ENCODE results near the gene PLCL2.

The PLCL2 gene

GRCh38 chr3:17013050-17013449 is 128.3 kb downstream of the PLCL2 start:
- H3K79me1 ChIP-seq (ENCODE audit: low read length): no peaks in the 10 kb centered on the region
- H3K18ac ChIP-seq (ENCODE audit: low read length): no peak overlapping the region
- H3K9me3 ChIP-seq (ENCODE audit: insufficient read depth, low read depth, low read length): no peaks in the 10 kb centered on the region
- H2BK120ac ChIP-seq (ENCODE audit: insufficient read depth, low read length, poor library complexity): no peak overlapping the region
- no CpG with 5 or more reads among the region's 2 CpGs for WGBS (ENCODE audit: extremely low coverage, insufficient coverage, insufficient read length)
- H2AFZ ChIP-seq (ENCODE audit: insufficient read depth, low read length, poor library complexity): no peak overlapping the region
- no peaks in the 10 kb centered on the region for H3K36me3 ChIP-seq (ENCODE audit: control insufficient read depth in 1 of 2, insufficient read depth in 2 of 2, low read length in 2 of 2)
- peaks cover 0 to 2% of the 10 kb centered on the region in 2 experiments for H3K4me1 ChIP-seq (ENCODE audit: control insufficient read depth in 1 of 2, insufficient read depth in 2 of 2, low read length in 2 of 2)
- no peak overlapping the region for H3K4me3 ChIP-seq (ENCODE audit: low read depth, low read length)
- H3K23ac ChIP-seq (ENCODE audit: low read length): no peak overlapping the region
- H4K91ac ChIP-seq (ENCODE audit: low read depth, low read length): no peak overlapping the region
- no peak overlapping the region for H3K4me2 ChIP-seq (ENCODE audit: low read length)
- no peak overlapping the region for H4K8ac ChIP-seq (ENCODE audit: low read depth, low read length)
- no peak overlapping the region for H2AK5ac ChIP-seq (ENCODE audit: low read length)
- no peaks in the 10 kb centered on the region for H3K79me2 ChIP-seq (ENCODE audit: control insufficient read depth, insufficient read depth, low read length, poor library complexity)
- H3K9ac ChIP-seq (ENCODE audit: low read length): no peak overlapping the region
- H2BK12ac ChIP-seq (ENCODE audit: low read length): no peak overlapping the region
- no peak overlapping the region for H2BK5ac ChIP-seq (ENCODE audit: low read depth, low read length, poor library complexity)
- H3K27me3 ChIP-seq (ENCODE audit: insufficient read depth, low read length): no peaks in the 10 kb centered on the region
- no peak overlapping the region for H3K27ac ChIP-seq (ENCODE audit: low read depth, low read length)
- peak; percentile 6 to 36 for DNase-seq
- no peak overlapping the region for H4K12ac ChIP-seq (ENCODE audit: low read depth, low read length)
- no peak overlapping the region for H3K4ac ChIP-seq (ENCODE audit: low read depth, low read length)
- no peak overlapping the region for H3K14ac ChIP-seq (ENCODE audit: low read length)

GRCh38 chr3:17013571-17013970 is 128.8 kb downstream of the PLCL2 start:
- DNase-seq: no peak
- no peaks in the 10 kb centered on the region for H3K79me2 ChIP-seq (ENCODE audit: control insufficient read depth, insufficient read depth, low read length, poor library complexity)
- no peak overlapping the region for H3K27ac ChIP-seq (ENCODE audit: low read depth, low read length)
- H3K36me3 ChIP-seq (ENCODE audit: control insufficient read depth in 1 of 2, insufficient read depth in 2 of 2, low read length in 2 of 2): no peaks in the 10 kb centered on the region
- no peak overlapping the region for H2BK120ac ChIP-seq (ENCODE audit: insufficient read depth, low read length, poor library complexity)
- H4K12ac ChIP-seq (ENCODE audit: low read depth, low read length): no peak overlapping the region
- H2BK5ac ChIP-seq (ENCODE audit: low read depth, low read length, poor library complexity): no peak overlapping the region
- no peak overlapping the region for H3K4me2 ChIP-seq (ENCODE audit: low read length)
- no peak overlapping the region for H3K4ac ChIP-seq (ENCODE audit: low read depth, low read length)
- H3K4me1 ChIP-seq (ENCODE audit: control insufficient read depth in 1 of 2, insufficient read depth in 2 of 2, low read length in 2 of 2): no peaks in the 10 kb centered on the region
- H2AFZ ChIP-seq (ENCODE audit: insufficient read depth, low read length, poor library complexity): no peak overlapping the region
- H3K4me3 ChIP-seq (ENCODE audit: low read depth, low read length): no peak overlapping the region
- no peaks in the 10 kb centered on the region for H3K79me1 ChIP-seq (ENCODE audit: low read length)
- no peak overlapping the region for H2AK5ac ChIP-seq (ENCODE audit: low read length)
- no peak overlapping the region for H2BK12ac ChIP-seq (ENCODE audit: low read length)
- WGBS (ENCODE audit: extremely low coverage, insufficient coverage, insufficient read length): no CpG with 5 or more reads among the region's 4 CpGs
- H3K18ac ChIP-seq (ENCODE audit: low read length): no peak overlapping the region
- no peak overlapping the region for H3K14ac ChIP-seq (ENCODE audit: low read length)
- H3K9ac ChIP-seq (ENCODE audit: low read length): no peak overlapping the region
- H3K27me3 ChIP-seq (ENCODE audit: insufficient read depth, low read length): no peaks in the 10 kb centered on the region
- no peak overlapping the region for H4K8ac ChIP-seq (ENCODE audit: low read depth, low read length)
- no peak overlapping the region for H3K23ac ChIP-seq (ENCODE audit: low read length)
- no peaks in the 10 kb centered on the region for H3K9me3 ChIP-seq (ENCODE audit: insufficient read depth, low read depth, low read length)
- no peak overlapping the region for H4K91ac ChIP-seq (ENCODE audit: low read depth, low read length)

GRCh38 chr3:17014284-17014683 is 129.5 kb downstream of the PLCL2 start:
- Histone ChIP-seq H4K8ac (ENCODE audit: low read depth, low read length) (no peak overlapping the region), H4K12ac (ENCODE audit: low read depth, low read length) (no peak overlapping the region), H2BK12ac (ENCODE audit: low read length) (no peak overlapping the region), H2AFZ (ENCODE audit: insufficient read depth, low read length, poor library complexity) (no peak overlapping the region), H2AK5ac (ENCODE audit: low read length) (no peak overlapping the region), H3K4me3 (ENCODE audit: low read depth, low read length) (no peak overlapping the region), H3K4ac (ENCODE audit: low read depth, low read length) (no peak overlapping the region), H3K18ac (ENCODE audit: low read length) (no peak overlapping the region), H4K91ac (ENCODE audit: low read depth, low read length) (no peak overlapping the region), H2BK5ac (ENCODE audit: low read depth, low read length, poor library complexity) (no peak overlapping the region), H3K79me2 (ENCODE audit: control insufficient read depth, insufficient read depth, low read length, poor library complexity) (no peaks in the 10 kb centered on the region), H3K4me2 (ENCODE audit: low read length) (no peak overlapping the region), H3K9ac (ENCODE audit: low read length) (no peak overlapping the region), H3K23ac (ENCODE audit: low read length) (no peak overlapping the region), H3K79me1 (ENCODE audit: low read length) (no peaks in the 10 kb centered on the region), H3K9me3 (ENCODE audit: insufficient read depth, low read depth, low read length) (no peaks in the 10 kb centered on the region), H3K27ac (ENCODE audit: low read depth, low read length) (no peak overlapping the region), H3K27me3 (ENCODE audit: insufficient read depth, low read length) (no peaks in the 10 kb centered on the region), H2BK120ac (ENCODE audit: insufficient read depth, low read length, poor library complexity) (no peak overlapping the region), H3K14ac (ENCODE audit: low read length) (no peak overlapping the region), H3K4me1 (ENCODE audit: control insufficient read depth in 1 of 2, insufficient read depth in 2 of 2, low read length in 2 of 2) (no peaks in the 10 kb centered on the region), H3K36me3 (ENCODE audit: control insufficient read depth in 1 of 2, insufficient read depth in 2 of 2, low read length in 2 of 2) (no peaks in the 10 kb centered on the region)
- DNase-seq: no peak
- no CpG with 5 or more reads among the region's 2 CpGs for WGBS (ENCODE audit: extremely low coverage, insufficient coverage, insufficient read length)

- Histone ChIP-seq H3K4me2 (ENCODE audit: low read length) (no peak overlapping the region), H2BK5ac (ENCODE audit: low read depth, low read length, poor library complexity) (no peak overlapping the region), H3K36me3 (ENCODE audit: control insufficient read depth in 1 of 2, insufficient read depth in 2 of 2, low read length in 2 of 2) (no peaks in the 10 kb centered on the region), H3K4me3 (ENCODE audit: low read depth, low read length) (no peak overlapping the region), H3K18ac (ENCODE audit: low read length) (no peak overlapping the region), H3K27ac (ENCODE audit: low read depth, low read length) (no peak overlapping the region), H2BK120ac (ENCODE audit: insufficient read depth, low read length, poor library complexity) (no peak overlapping the region), H3K9me3 (ENCODE audit: insufficient read depth, low read depth, low read length) (no peaks in the 10 kb centered on the region), H3K79me1 (ENCODE audit: low read length) (no peaks in the 10 kb centered on the region), H3K9ac (ENCODE audit: low read length) (no peak overlapping the region), H3K27me3 (ENCODE audit: insufficient read depth, low read length) (no peaks in the 10 kb centered on the region), H2AK5ac (ENCODE audit: low read length) (no peak overlapping the region), H3K23ac (ENCODE audit: low read length) (no peak overlapping the region), H2AFZ (ENCODE audit: insufficient read depth, low read length, poor library complexity) (no peak overlapping the region), H4K12ac (ENCODE audit: low read depth, low read length) (no peak overlapping the region), H3K79me2 (ENCODE audit: control insufficient read depth, insufficient read depth, low read length, poor library complexity) (no peaks in the 10 kb centered on the region), H4K8ac (ENCODE audit: low read depth, low read length) (no peak overlapping the region), H3K14ac (ENCODE audit: low read length) (no peak overlapping the region), H3K4ac (ENCODE audit: low read depth, low read length) (no peak overlapping the region), H2BK12ac (ENCODE audit: low read length) (no peak overlapping the region), H3K4me1 (ENCODE audit: control insufficient read depth in 1 of 2, insufficient read depth in 2 of 2, low read length in 2 of 2) (no peaks in the 10 kb centered on the region), H4K91ac (ENCODE audit: low read depth, low read length) (no peak overlapping the region)
- no CpG with 5 or more reads among the region's 8 CpGs for WGBS (ENCODE audit: extremely low coverage, insufficient coverage, insufficient read length)
- no peak for DNase-seq
Measured at GRCh38 chr3:17014709-17015108, 130.0 kb downstream of the PLCL2 start.
